A204.1 (cell line): Measurements from ENCODE around the gene CTDP1.
"Not testable (repeated sequence)": the region's sequence is repeated elsewhere in the genome, so short reads cannot be mapped to it uniquely, and the experiment has no call there.

ENCODE experiments used
- FAIRE-seq: peaks from 2 replicates; lab custom pipeline; 2012; peaks lifted over from hg19 to GRCh38; lab: Jason Lieb, UNC

CTDP1 gene

DNA sequence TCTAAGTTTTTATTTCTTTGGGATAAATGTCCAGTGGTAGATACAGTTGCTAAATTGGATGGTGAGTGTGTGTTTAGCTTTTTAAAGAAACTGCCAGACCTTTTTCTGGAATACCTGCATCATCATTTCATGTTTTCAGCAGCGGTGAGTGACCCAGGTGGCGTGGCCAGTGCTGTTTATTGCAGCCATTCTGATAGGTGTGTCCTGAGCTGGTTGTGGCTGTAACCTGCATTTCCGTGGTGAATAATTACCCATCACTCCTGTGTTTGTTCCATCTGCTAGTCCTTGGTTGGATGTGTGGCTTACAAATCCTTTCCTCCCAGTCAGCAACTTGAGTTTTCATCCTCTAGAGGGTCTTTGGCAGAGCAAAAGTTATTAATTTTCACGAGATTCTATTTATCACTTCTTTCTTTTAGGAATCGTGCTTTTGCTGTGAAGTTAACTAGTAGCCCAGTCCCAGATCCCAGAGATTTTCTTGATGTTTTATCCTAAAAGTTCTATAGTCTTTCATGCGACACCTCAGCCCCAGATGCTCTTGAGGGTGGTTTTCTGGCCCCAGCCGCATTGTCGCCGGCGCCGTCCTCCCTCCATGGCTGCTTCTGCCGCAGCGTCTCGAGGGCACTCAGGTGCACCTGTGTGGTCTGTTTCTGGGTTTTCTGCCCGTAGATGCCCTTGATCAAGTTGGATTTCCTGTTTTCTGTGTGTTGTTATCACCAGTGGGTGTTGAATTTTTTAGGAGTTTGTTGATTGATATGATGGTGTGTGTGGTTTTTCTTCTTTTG is 44.9 kb downstream of the CTDP1 start:
- FAIRE-seq, result no peak

GRCh38 chr18:79725486-79725885 is 45.9 kb downstream of the CTDP1 start:
- no peak for FAIRE-seq

DNA sequence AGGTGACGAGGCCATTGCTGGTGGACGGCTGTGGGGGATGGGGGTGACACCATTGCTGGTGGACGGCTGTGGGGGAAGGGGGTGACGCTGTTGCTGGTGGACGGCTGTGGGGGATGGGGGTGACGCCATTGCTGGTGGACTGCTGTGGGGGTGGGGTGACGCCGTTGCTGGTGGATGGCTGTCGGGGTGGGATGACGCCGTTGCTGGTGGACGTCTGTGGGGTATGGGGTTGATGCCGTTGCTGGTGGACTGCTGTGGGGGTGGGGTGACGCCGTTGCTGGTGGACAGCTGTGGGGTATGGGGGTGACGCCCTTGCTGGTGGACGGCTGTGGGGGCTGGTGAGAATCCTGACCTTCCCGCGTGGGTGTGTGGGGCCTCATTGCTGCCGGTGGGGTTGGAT is 47.1 kb downstream of the CTDP1 start:
- FAIRE-seq, result no peak

DNA sequence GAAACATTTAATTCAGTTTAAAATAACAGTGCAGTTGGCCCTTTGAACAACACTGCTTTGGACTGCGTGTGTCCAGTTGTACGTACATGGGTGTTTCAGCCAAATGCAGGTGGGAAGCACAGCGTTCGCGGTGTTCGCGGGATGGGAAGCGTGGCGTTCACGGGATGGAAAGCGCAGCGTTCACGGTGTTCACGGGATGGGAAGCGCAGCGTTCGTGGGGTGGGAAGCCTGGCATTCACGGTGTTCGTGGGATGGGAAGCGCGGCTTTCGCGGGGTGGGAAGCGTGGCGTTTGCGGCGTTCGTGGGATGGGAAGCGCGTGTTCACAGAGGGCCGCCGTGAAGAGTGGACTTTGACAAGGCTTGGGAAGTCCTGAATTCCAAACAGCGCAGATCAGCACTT is 47.6 kb downstream of the CTDP1 start:
- FAIRE-seq, result no peak

GRCh38 chr18:79728931-79729586 is 49.5 kb downstream of the CTDP1 start:
- no peak for FAIRE-seq

DNA sequence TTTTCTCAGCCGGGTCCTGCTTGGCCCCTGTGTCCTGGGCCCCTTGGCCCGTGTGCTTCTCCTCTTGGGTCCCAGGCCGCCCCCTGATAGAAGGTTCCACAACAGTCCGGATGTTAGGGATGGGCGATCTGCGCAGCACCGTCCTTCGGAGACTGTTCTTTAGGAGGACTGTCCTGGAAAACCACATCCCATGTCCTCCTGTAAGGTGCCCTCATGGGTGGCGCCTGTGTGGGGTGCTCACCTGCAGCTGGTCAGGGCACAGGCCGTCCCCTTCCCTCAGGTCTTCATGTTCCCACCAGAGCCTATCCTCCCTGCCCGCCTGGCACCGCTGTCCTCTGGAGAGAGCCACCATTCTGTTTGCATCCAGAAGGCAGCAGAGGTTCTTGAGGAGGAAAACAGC is 50.0 kb downstream of the CTDP1 start:
- no peak for FAIRE-seq

DNA sequence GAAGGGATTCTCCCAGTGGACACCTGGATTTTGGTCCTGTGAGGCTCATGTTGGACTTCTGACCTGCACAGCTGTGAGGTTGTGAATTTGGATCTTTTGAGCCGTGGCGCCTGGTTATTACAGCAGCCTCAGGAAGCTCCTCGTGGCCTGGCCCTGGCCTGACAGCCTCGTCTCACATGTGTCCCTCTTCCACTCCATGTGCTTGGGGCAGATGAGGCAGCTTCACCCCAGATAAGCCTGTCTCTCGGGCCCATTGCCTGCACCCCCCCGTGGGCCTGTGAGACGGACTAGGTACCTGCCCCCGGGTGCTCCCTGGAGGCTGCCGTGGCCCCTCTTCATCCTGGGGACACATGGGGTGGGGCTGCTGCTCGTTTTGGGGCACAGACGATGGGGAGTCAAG is 51.2 kb downstream of the CTDP1 start:
- FAIRE-seq, result no peak

- FAIRE-seq, result not testable (repeated sequence)
These were observed 52.5 kb downstream of the CTDP1 start for GRCh38 chr18:79731881-79732720.

- FAIRE-seq, result no peak
These were observed 53.1 kb downstream of the CTDP1 start for GRCh38 chr18:79732721-79733025.

DNA sequence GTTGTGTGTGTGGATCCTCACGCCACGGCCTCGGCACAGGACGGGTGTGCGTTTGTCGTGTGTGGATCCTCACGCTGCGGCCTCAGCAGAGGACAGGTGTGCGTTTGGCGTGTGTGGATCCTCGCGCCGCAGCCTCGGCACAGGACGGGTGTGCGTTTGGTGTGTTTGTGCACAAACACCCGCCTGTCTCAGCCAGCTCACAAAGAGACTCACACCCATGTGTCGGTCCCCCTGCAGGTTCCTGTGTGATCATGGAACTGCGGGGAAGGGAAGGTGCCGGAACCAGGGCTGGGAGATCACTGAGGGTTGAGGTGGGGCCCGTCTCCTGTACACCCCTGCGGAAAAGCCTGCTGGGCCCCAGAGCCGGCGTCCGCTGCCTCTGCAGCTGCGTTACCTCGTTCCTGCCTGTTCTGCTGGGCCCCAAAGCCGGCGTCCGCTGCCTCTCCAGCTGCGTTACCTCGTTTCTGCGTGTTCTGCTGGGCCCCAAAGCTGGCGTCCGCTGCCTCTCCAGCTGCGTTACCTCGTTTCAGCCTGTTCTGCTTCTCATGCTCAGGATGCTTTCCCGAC is 53.6 kb downstream of the CTDP1 start:
- FAIRE-seq, result no peak

DNA sequence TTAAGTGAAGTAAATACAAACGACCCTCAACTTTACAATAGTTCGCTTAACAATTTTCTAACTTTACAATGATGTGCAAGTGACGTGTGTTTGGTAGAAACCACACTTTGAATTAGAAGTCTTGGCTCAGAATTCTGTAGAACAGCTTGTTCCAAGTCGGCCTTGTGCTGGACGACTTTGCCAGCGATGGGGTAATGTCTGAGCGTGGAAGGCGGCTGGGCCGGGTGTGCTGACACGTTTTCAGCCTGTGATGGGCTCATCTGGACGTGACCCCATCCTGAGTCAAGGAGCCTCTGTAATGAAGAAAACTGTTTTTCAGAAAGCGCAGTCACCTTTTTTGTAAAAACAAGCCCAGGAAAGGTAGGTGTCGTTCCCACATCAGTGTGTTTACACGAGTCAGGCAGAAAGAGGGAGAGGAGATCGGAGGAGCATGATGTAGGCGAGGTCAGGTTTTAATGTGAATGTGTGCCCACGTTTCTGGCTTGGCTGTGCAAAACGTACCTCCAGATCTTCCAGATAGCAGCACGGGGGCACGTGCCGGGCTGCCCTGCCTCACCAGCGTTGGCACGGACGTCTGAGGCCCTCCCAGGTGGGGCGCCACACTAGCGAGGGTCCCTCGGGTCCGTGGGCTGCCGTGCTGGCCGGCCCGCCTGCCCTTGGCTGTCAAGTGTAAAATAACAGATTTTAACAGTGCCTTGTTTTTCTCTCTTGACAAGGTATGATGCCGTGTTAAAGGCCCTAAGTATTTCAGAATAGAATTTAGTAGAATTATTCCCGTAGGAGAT is 54.6 kb downstream of the CTDP1 start:
- FAIRE-seq, result no peak

GRCh38 chr18:79735071-79735980 is 55.7 kb downstream of the CTDP1 start:
- FAIRE-seq, result no peak

- no peak for FAIRE-seq
These were observed 56.6 kb downstream of the CTDP1 start for GRCh38 chr18:79736230-79736629.

DNA sequence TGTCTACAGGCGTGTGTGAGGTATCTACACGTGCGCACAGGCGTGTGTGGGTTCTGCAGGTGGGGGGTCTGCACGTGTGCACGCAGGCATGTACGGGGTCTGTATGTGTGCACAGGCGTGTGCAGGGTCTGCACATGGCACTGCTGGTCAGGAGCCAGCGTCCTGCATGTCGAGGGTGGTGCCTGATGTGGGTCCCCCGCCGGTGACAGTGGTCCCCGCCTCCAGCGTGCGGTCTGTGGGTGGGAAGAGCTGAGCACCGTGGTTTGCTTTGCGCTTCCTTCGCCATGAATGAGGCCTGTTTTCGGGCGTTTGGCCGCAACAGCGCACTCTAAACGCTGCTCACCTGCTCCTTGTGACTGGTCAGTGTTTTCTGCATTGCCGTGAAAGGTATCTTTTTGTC is 57.2 kb downstream of the CTDP1 start:
- no peak for FAIRE-seq

DNA sequence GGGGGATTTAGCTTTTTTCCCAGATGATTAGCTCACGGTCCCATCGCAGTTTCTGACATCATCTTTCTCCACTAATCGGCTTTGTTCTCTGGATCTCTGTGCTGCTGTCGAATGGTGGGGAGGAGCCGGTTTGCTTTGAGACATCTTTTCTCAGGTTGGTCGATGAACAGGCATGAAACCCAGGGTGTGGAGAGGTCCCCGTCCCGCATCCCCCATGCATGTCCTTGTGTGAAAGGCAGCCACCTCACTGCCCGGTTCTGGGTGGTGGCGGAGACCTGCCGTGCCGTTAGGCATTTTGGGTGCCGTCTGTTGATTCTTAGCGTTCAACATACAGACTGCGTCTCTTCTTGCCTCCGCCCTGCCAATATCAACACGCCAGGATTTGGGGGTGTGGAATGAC is 57.8 kb downstream of the CTDP1 start:
- FAIRE-seq, result no peak

GRCh38 chr18:79738041-79738461 is 58.4 kb downstream of the CTDP1 start:
- FAIRE-seq, result no peak

- FAIRE-seq, result no peak
These were observed 59.2 kb downstream of the CTDP1 start for GRCh38 chr18:79738581-79739439.

DNA sequence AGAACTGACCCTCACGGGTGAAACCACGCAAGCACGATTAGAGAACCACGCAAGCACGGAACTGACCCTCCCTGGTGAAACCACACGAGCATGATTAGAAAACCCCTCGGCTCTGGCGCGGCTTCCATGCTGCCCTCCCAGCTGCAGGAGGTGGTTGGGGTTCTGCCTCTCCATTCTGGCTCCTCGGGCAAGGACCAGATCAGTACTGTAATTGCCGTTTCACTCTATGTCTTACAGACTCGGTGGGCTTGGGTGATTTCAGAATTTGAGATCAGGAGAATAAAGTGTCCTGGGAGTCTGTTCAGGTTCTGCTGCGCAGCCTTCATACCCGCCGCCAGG is 59.8 kb downstream of the CTDP1 start:
- FAIRE-seq, result no peak

- not testable (repeated sequence) for FAIRE-seq
These were observed 60.4 kb downstream of the CTDP1 start for GRCh38 chr18:79740047-79740446.
